KMS-11 (cell line): ENCODE measurements around the gene GGCX.
"Not testable (repeated sequence)": the region's sequence is repeated elsewhere in the genome, so short reads cannot be mapped to it uniquely, and the experiment has no call there.

Experiments
- H2AFZ ChIP-seq: fragments of 200-600 bp; sonication (generic); 2 replicates; pipeline ENCODE4 v1.6.1; 2016; ENCODE audit warnings: antibody characterized with exemption, mixed run types, low read depth
- H3K27ac ChIP-seq: fragments of 200-600 bp; sonication (generic); 2 replicates; pipeline ENCODE4 v1.6.1; 2016; ENCODE audit warnings: mild to moderate bottlenecking, mixed run types
- H3K27me3 ChIP-seq: fragments of 200-600 bp; sonication (generic); 2 replicates; pipeline ENCODE4 v1.6.1; 2017; ENCODE audit warnings: mild to moderate bottlenecking, low read depth, mixed run types, moderate library complexity; ENCODE audit not compliant: insufficient read depth
- H3K36me3 ChIP-seq: fragments of 200-600 bp; sonication (generic); 2 replicates; pipeline ENCODE4 v1.6.1; 2017; ENCODE audit warnings: mild to moderate bottlenecking, mixed run types; ENCODE audit not compliant: insufficient read depth
- H3K4me1 ChIP-seq: fragments of 200-600 bp; sonication (generic); 2 replicates; pipeline ENCODE4 v1.6.1; 2016; ENCODE audit warnings: mild to moderate bottlenecking, low read depth, mixed run types; ENCODE audit not compliant: poor library complexity, severe bottlenecking
- H3K4me2 ChIP-seq: fragments of 200-600 bp; sonication (generic); 2 replicates; pipeline ENCODE4 v1.7.0; 2016; ENCODE audit warnings: mild to moderate bottlenecking, mixed run types
- H3K4me3 ChIP-seq: fragments of 200-600 bp; sonication (generic); IDR thresholded peaks from 2 replicates; pipeline ENCODE4 v1.6.1; 2017; ENCODE audit warnings: low read depth, low read length, mixed read lengths; ENCODE audit not compliant: insufficient read depth
- H3K79me2 ChIP-seq: fragments of 200-600 bp; sonication (generic); 2 replicates; pipeline ENCODE4 v1.6.1; 2016; ENCODE audit warnings: low read depth, mixed run types; ENCODE audit not compliant: insufficient read depth
- H3K9ac ChIP-seq: fragments of 200-600 bp; sonication (generic); 2 replicates; pipeline ENCODE4 v1.6.1; 2016; ENCODE audit warnings: mild to moderate bottlenecking, mixed run types
- H4K20me1 ChIP-seq: fragments of 200-600 bp; sonication (generic); 2 replicates; pipeline ENCODE4 v1.6.1; 2016; ENCODE audit warnings: mild to moderate bottlenecking, mixed run types; ENCODE audit not compliant: insufficient read depth
- CTCF ChIP-seq: fragments of 200-600 bp; sonication (generic); conservative IDR thresholded peaks from 2 replicates; pipeline ENCODE4 v1.6.1; 2017; ENCODE audit warnings: low read depth, mild to moderate bottlenecking, antibody characterized with exemption, low read length, moderate library complexity, mixed read lengths

The GGCX gene

GRCh38 chr2:85564144-85564563 lies 2.9 kb upstream of the GGCX start:
- Histone ChIP-seq H4K20me1 (no peaks in the 10 kb centered on the region), H3K4me2 (no peak overlapping the region), H3K4me1 (peaks cover 13% of the 10 kb centered on the region), H3K27ac (no peak overlapping the region), H3K9ac (no peak overlapping the region), H2AFZ (no peak overlapping the region), H3K27me3 (no peaks in the 10 kb centered on the region), H3K4me3 (no peak overlapping the region), H3K79me2 (peaks cover 14% of the 10 kb centered on the region), H3K36me3 (no peaks in the 10 kb centered on the region)
- no peak for TF ChIP-seq CTCF

GRCh38 chr2:85560812-85561279 lies 447 bp downstream of the GGCX start:
- Histone ChIP-seq H3K4me3 (peak overlapping the region; percentile 35), H3K36me3 (no peaks in the 10 kb centered on the region), H3K4me1 (peaks cover 13% of the 10 kb centered on the region), H4K20me1 (no peaks in the 10 kb centered on the region), H3K27ac (no peak overlapping the region), H3K9ac (peak overlapping the region; percentile 54; the same call in 1 of the 2 replicates), H3K79me2 (peaks cover 14% of the 10 kb centered on the region), H2AFZ (peak overlapping the region; percentile 86), H3K4me2 (peak overlapping the region; percentile 89), H3K27me3 (no peaks in the 10 kb centered on the region)
- no peak for TF ChIP-seq CTCF

- Histone ChIP-seq H3K79me2 (peaks cover 14% of the 10 kb centered on the region), H3K4me2 (peak overlapping the region; percentile 89), H3K9ac (peak overlapping the region; percentile 54; the same call in 1 of the 2 replicates), H3K4me3 (peak overlapping the region; percentile 35), H3K4me1 (peaks cover 13% of the 10 kb centered on the region)
- not testable (repeated sequence) for H3K27ac ChIP-seq, H3K36me3 ChIP-seq, H4K20me1 ChIP-seq, H2AFZ ChIP-seq, H3K27me3 ChIP-seq
Observed at GRCh38 chr2:85560403-85560726, 928 bp downstream of the GGCX start.

GRCh38 chr2:85558160-85558559 lies 3.1 kb downstream of the GGCX start:
- peaks cover 14% of the 10 kb centered on the region for H3K79me2 ChIP-seq
- H4K20me1 ChIP-seq = no peaks in the 10 kb centered on the region
- no peak overlapping the region for H3K9ac ChIP-seq
- TF ChIP-seq CTCF = no peak
- H2AFZ ChIP-seq = no peak overlapping the region
- H3K27me3 ChIP-seq = no peaks in the 10 kb centered on the region
- H3K4me3 ChIP-seq = no peak overlapping the region
- no peak overlapping the region for H3K4me2 ChIP-seq
- no peaks in the 10 kb centered on the region; the same call in 1 of the 2 replicates for H3K36me3 ChIP-seq
- peaks cover 13% of the 10 kb centered on the region for H3K4me1 ChIP-seq
- no peak overlapping the region for H3K27ac ChIP-seq

GRCh38 chr2:85557130-85557529 lies 4.2 kb downstream of the GGCX start:
- peaks cover 11% of the 10 kb centered on the region for H3K4me1 ChIP-seq
- no peak overlapping the region for H3K27ac ChIP-seq
- no peaks in the 10 kb centered on the region; the same call in 1 of the 2 replicates for H3K36me3 ChIP-seq
- H2AFZ ChIP-seq = no peak overlapping the region
- no peaks in the 10 kb centered on the region for H4K20me1 ChIP-seq
- no peak overlapping the region for H3K4me2 ChIP-seq
- H3K4me3 ChIP-seq = no peak overlapping the region
- peaks cover 14% of the 10 kb centered on the region for H3K79me2 ChIP-seq
- H3K9ac ChIP-seq = no peak overlapping the region
- TF ChIP-seq CTCF = no peak
- no peaks in the 10 kb centered on the region for H3K27me3 ChIP-seq
